AG09319 (cell line): ENCODE results near the gene RD3L.

Experiments
- DNase-seq: peaks from one replicate; pipeline ENCODE4 v3.0.0-alpha.2; 2010; ENCODE audit warnings: low read depth; ENCODE audit errors: extremely low read depth
- TF ChIP-seq, protein P1 (sequence below): IDR thresholded peaks from 2 replicates; pipeline ENCODE4 v1.5.1; 2011; ENCODE audit warnings: low read depth, mild to moderate bottlenecking, inconsistent platforms, low read length, moderate library complexity

Gene RD3L

GRCh38 chr14:103910984-103911383, 31.3 kb downstream of the RD3L start:
- no peak for DNase-seq
- TF ChIP-seq, protein P1, sequence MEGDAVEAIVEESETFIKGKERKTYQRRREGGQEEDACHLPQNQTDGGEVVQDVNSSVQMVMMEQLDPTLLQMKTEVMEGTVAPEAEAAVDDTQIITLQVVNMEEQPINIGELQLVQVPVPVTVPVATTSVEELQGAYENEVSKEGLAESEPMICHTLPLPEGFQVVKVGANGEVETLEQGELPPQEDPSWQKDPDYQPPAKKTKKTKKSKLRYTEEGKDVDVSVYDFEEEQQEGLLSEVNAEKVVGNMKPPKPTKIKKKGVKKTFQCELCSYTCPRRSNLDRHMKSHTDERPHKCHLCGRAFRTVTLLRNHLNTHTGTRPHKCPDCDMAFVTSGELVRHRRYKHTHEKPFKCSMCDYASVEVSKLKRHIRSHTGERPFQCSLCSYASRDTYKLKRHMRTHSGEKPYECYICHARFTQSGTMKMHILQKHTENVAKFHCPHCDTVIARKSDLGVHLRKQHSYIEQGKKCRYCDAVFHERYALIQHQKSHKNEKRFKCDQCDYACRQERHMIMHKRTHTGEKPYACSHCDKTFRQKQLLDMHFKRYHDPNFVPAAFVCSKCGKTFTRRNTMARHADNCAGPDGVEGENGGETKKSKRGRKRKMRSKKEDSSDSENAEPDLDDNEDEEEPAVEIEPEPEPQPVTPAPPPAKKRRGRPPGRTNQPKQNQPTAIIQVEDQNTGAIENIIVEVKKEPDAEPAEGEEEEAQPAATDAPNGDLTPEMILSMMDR, result no peak

DNA sequence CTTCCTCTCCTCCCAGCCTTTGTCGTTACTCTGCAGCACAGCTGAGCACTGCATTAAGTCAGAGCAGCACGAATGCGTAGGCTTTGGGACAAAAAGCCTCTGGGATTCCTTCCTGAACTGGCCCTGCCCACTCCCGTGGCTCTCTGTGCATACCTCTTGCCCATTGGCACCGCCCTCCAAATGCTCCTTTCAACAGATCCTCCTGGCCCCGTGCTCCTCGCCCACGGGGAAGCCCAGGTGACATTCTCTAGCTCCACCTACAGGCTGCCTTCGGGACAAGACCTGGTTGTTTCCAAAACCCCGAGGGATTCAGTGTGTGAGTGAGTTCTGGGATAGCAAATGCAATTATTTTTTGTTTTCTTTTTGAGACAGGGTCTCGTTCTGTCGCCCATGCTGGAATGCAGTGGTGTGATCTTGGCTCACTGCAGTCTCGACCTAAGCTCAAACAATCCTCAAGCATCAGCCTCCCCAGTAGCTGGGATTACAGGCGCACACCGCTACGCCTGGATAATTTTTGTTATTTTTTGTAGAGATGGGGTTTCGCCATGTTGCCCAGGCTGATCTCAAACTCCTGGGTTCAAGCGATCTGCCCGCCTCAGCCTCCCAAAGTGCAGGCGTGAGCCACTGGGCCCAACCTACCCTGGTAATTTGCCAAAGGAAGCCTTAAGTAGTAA, 31.9 kb downstream of the RD3L start:
- TF ChIP-seq, protein P1, result peak; percentile 82

GRCh38 chr14:103909531-103910261, 32.6 kb downstream of the RD3L start:
- TF ChIP-seq, protein P1, result no peak

More for the DNA sequence above, 31.9 kb downstream of the RD3L start:
- DNase-seq, result peak; percentile 25

DNA sequence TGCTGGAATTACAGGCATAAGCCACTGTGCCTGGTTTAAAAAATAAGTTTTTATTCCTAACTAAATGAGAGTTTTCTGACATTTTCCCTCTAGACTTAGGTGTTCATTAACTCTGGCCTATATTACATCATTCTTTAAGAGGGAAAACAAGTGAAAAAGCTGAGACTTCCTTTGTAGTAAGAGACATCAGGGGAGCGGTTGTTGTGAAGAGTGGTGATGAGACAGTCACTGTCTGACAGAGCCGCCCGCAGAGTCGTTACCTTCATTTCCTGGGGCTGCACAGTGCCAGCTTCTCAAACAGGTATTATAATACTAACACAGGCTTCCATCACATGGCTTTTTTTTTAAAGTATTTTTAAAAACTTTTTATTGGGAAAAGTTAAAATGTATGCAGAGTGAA, 33.7 kb downstream of the RD3L start:
- no peak for DNase-seq
- TF ChIP-seq, protein P1, result no peak

More at GRCh38 chr14:103909531-103910261, 32.6 kb downstream of the RD3L start:
- no peak for DNase-seq

DNA sequence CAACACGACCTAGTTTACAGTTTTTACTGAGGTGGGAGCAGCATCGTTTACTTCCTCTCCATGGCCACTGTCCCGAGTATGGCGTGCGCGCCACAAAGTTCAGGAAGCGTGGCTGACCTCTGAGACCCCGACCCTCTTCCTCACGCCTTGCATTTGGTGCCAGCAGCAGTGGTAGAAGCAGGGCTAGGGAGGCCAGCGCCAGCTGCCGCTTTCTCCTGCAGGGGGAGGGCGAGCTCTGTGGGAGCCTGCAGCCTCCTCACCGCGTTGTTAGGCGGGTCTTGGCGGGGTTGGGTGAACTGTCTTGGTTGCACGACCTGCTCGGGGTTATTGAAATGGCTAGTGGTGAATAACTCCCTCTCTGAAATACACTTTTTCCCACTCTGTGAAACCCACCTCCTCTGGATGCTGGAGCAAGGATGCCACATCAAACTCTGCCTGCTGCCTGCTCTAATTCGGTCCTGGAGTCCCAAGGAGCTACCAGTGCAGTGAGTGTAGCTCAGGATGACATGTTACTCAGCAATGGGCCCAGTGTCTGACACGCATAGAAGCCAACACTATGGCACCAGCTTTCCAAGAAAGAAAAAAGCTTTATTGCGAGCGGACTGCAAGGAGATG, 36.4 kb downstream of the RD3L start:
- DNase-seq, result no peak
- TF ChIP-seq, protein P1, result peak; percentile 14

DNA sequence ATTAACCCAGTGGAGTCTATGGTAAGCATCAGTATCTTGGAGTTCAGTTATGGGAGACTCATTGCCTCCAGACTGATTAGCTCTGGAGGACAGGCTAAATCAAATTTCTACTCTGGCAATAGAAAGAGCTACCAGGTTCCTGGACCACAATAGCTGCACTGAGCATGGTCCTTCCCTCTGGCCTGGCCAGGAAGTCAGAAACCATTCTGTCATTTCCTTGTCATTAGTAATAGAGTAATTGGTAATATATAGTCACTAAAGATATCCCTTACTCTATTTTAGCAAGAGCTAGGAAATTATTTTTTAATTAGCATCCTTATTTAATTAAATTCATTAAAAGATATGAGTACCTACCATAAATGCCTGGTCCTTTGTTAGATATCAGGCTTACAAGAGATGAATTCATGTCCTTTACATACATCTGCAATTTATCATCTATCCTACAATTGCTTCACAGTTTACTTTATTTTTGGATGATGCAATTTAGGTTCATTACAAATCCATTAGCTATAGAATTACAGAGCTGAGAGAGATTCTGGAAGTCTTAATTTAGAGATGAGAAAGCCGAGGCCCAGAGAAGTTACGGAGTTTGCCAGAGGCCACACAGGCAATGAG, 37.7 kb downstream of the RD3L start:
- TF ChIP-seq, protein P1, result no peak
- peak; percentile 22 for DNase-seq
